ENCODE data around the gene ZNF746. TPM values are rescaled to one million over a fixed set of nuclear protein-coding genes. Genes with fewer than 3 reads are reported as not detected.

The ZNF746 gene
- polyA plus RNA-seq, 1 donor from 2014 or later: 17.2 TPM

DNA sequence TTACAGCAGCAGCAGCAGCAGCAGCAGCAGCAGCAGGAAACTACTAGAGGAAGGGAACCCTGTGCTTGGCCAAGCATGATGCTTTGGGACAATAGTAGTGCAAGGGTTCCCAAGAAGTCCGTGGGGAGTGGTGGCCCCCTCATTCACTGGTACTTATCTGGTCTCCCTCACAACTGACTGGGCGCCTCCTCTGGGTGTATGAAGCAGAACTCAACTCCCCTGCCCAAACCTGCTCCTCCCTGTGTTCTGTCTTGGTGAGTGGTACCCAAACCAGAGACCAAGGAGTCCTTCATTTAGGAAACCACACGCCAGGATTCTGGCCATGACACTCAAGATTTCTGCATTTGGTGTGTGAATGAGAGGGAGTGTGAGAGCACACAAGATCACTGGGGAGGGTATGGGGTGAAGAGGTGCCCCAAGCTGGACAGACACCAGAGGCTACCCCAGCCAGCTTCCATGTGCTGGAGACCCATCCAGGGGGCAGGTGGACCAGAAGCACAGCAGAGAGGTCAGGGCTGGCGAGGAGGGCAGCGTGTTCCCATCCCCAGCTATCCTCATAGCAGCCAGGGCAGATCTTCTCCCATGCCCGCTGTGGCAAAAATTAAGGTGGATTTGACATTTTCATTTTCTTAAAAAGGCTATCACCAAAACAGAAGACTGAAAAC lies 26.2 kb downstream of the ZNF746 start:
- Histone ChIP-seq H4K20me1 (ENCODE audit: insufficient read depth) (no peaks in the 10 kb centered on the region), H3K4me3 (ENCODE audit: low read length) (no peak overlapping the region), H3K9ac (ENCODE audit: low read length) (no peak overlapping the region), H3K4me2 (ENCODE audit: low read length) (no peak overlapping the region), H3K36me3 (ENCODE audit: insufficient read depth, low read length) (peaks cover under 1% of the 10 kb centered on the region), H3K9me2 (ENCODE audit: insufficient read depth, low read length) (no peaks in the 10 kb centered on the region), H3K9me3 (ENCODE audit: low read length) (no peaks in the 10 kb centered on the region), H3K79me2 (replicated peaks; ENCODE audit: insufficient read depth, low read length) (no peaks in the 10 kb centered on the region), H3F3A (ENCODE audit: insufficient read depth, low read length, poor library complexity, severe bottlenecking) (no peaks in the 10 kb centered on the region), H2AFZ (ENCODE audit: low read depth, low read length) (no peak overlapping the region), H3K27ac (ENCODE audit: low read length) (no peak overlapping the region), H3K27me3 (ENCODE audit: insufficient read depth, low read depth, low read length) (no peaks in the 10 kb centered on the region)
- no peak for TF ChIP-seq TAF1 (IDR thresholded peaks at IDR 0.05; ENCODE audit: low read depth)
- no peak for TF ChIP-seq MXI1 (conservative IDR thresholded peaks at IDR 0.05; ENCODE audit: poor library complexity, severe bottlenecking)
- no peak for TF ChIP-seq RAD21 (conservative IDR thresholded peaks at IDR 0.05)
- no peak for TF ChIP-seq POLR2AphosphoS5 (IDR thresholded peaks at IDR 0.05)
- TF ChIP-seq SMC3 (conservative IDR thresholded peaks at IDR 0.05; ENCODE audit: poor library complexity): no peak
- TF ChIP-seq EP300 (conservative IDR thresholded peaks at IDR 0.05; ENCODE audit: poor library complexity, severe bottlenecking): no peak
- TF ChIP-seq REST (IDR thresholded peaks at IDR 0.05; ENCODE audit: borderline replicate concordance): no peak
- TF ChIP-seq EZH2 (IDR thresholded peaks at IDR 0.05; ENCODE audit: borderline replicate concordance, insufficient read depth, low read length, poor library complexity, severe bottlenecking): no peak
- TF ChIP-seq CTCF (IDR thresholded peaks at IDR 0.05; ENCODE audit: poor library complexity, severe bottlenecking): no peak

GRCh38 chr7:149469806-149470205 lies 27.8 kb downstream of the ZNF746 start:
- Histone ChIP-seq H3K9me2 (ENCODE audit: insufficient read depth, low read length) (no peaks in the 10 kb centered on the region), H3K9ac (ENCODE audit: low read length) (no peak overlapping the region), H3K36me3 (ENCODE audit: insufficient read depth, low read length) (no peaks in the 10 kb centered on the region), H3K27ac (ENCODE audit: low read length) (no peak overlapping the region), H3K27me3 (ENCODE audit: insufficient read depth, low read depth, low read length) (no peaks in the 10 kb centered on the region), H3K4me2 (ENCODE audit: low read length) (no peak overlapping the region), H4K20me1 (ENCODE audit: insufficient read depth) (no peaks in the 10 kb centered on the region), H3K4me3 (ENCODE audit: low read length) (no peak overlapping the region), H3F3A (ENCODE audit: insufficient read depth, low read length, poor library complexity, severe bottlenecking) (no peaks in the 10 kb centered on the region), H3K9me3 (ENCODE audit: low read length) (no peaks in the 10 kb centered on the region), H2AFZ (ENCODE audit: low read depth, low read length) (no peak overlapping the region), H3K79me2 (replicated peaks; ENCODE audit: insufficient read depth, low read length) (no peaks in the 10 kb centered on the region)
- TF ChIP-seq REST (IDR thresholded peaks at IDR 0.05; ENCODE audit: borderline replicate concordance): no peak
- no peak for TF ChIP-seq POLR2AphosphoS5 (IDR thresholded peaks at IDR 0.05)
- no peak for TF ChIP-seq RAD21 (conservative IDR thresholded peaks at IDR 0.05)
